SK-N-SH treated with all-trans-retinoic acid at 6 μM for 48 hours (cell line): ENCODE measurements around the gene GZMM.

Source experiments
- ATAC-seq: fragments of 200-7000 bp; cut with Tn5 transposase; 3 replicates; pipeline ENCODE4 v1.9.1; 2020; ENCODE audit warnings: mild to moderate bottlenecking, moderate library complexity
- ARNTL ChIP-seq: fragments of 450-650 bp; formaldehyde crosslinking; IDR thresholded peaks from 2 replicates; pipeline ENCODE4 v1.5.0; 2020; ENCODE audit warnings: low read depth, mild to moderate bottlenecking, moderate library complexity, borderline replicate concordance
- CREB5 ChIP-seq: fragments of 250-450 bp; sonication (Bioruptor Pico); IDR thresholded peaks from 2 replicates; pipeline ENCODE4 v1.5.1; 2020; ENCODE audit warnings: low read depth, mild to moderate bottlenecking, moderate library complexity
- CSDC2 ChIP-seq: fragments of 250-450 bp; sonication (Bioruptor Pico); IDR thresholded peaks from 2 replicates; pipeline ENCODE4 v1.5.0; 2020; ENCODE audit warnings: mild to moderate bottlenecking, moderate library complexity
- CSRNP3 ChIP-seq: fragments of 250-450 bp; sonication (Bioruptor Pico); IDR thresholded peaks from 2 replicates; pipeline ENCODE4 v1.5.1; 2021; ENCODE audit warnings: mild to moderate bottlenecking, moderate library complexity
- ESRRG ChIP-seq: fragments of 250-450 bp; sonication (Bioruptor Pico); IDR thresholded peaks from 2 replicates; pipeline ENCODE4 v1.6.1; 2021; ENCODE audit warnings: mild to moderate bottlenecking
- GLIS3 ChIP-seq: fragments of 250-450 bp; sonication (Bioruptor Pico); IDR thresholded peaks from 2 replicates; pipeline ENCODE4 v1.5.0; 2020; ENCODE audit warnings: mild to moderate bottlenecking, moderate library complexity
- ISL1 ChIP-seq: fragments of 250-450 bp; sonication (Bioruptor Pico); IDR thresholded peaks from 2 replicates; pipeline ENCODE4 v2.1.2; 2022; ENCODE audit warnings: mild to moderate bottlenecking, moderate library complexity
- OSR1 ChIP-seq: fragments of 250-450 bp; sonication (Bioruptor Pico); IDR thresholded peaks from 2 replicates; pipeline ENCODE4 v1.8.0; 2022; ENCODE audit warnings: moderate library complexity, mild to moderate bottlenecking, inconsistent platforms
- PATZ1 ChIP-seq: fragments of 250-450 bp; sonication (Bioruptor Pico); IDR thresholded peaks from 2 replicates; pipeline ENCODE4 v1.8.0; 2020; ENCODE audit warnings: mild to moderate bottlenecking, moderate library complexity, borderline replicate concordance
- POU6F1 ChIP-seq: fragments of 250-450 bp; sonication (Bioruptor Pico); IDR thresholded peaks from 2 replicates; pipeline ENCODE4 v1.8.0; 2021; ENCODE audit warnings: low read depth, mild to moderate bottlenecking, moderate library complexity, borderline replicate concordance
- PPARA ChIP-seq: fragments of 250-450 bp; sonication (Bioruptor Pico); IDR thresholded peaks from 2 replicates; pipeline ENCODE4 v1.5.0; 2020; ENCODE audit warnings: mild to moderate bottlenecking, borderline replicate concordance
- SNAI2 ChIP-seq: fragments of 250-450 bp; sonication (Bioruptor Pico); IDR thresholded peaks from 2 replicates; pipeline ENCODE4 v1.5.0; 2020; ENCODE audit warnings: mild to moderate bottlenecking, moderate library complexity
- TOX ChIP-seq: fragments of 250-450 bp; sonication (Bioruptor Pico); IDR thresholded peaks from 2 replicates; pipeline ENCODE4 v1.8.0; 2021; ENCODE audit warnings: mild to moderate bottlenecking, moderate library complexity, borderline replicate concordance
- TSHZ2 ChIP-seq: fragments of 250-450 bp; sonication (Bioruptor Pico); IDR thresholded peaks from 2 replicates; pipeline ENCODE4 v1.5.0; 2020; ENCODE audit warnings: mild to moderate bottlenecking, moderate library complexity
- ZC3H10 ChIP-seq: fragments of 250-450 bp; sonication (Bioruptor Pico); IDR thresholded peaks from 2 replicates; pipeline ENCODE4 v1.5.1; 2021; ENCODE audit warnings: mild to moderate bottlenecking, moderate library complexity
- ZFP3 ChIP-seq: fragments of 250-450 bp; sonication (Bioruptor Pico); IDR thresholded peaks from 2 replicates; pipeline ENCODE4 v1.5.0; 2020; ENCODE audit warnings: mild to moderate bottlenecking, moderate library complexity
- ZFP30 ChIP-seq: fragments of 450-650 bp; formaldehyde crosslinking; IDR thresholded peaks from 2 replicates; pipeline ENCODE4 v1.5.0; 2022; ENCODE audit warnings: mild to moderate bottlenecking, moderate library complexity
- ZNF565 ChIP-seq: fragments of 450-650 bp; formaldehyde crosslinking; conservative IDR thresholded peaks from 2 replicates; pipeline ENCODE4 v1.5.0; 2020; ENCODE audit warnings: low read depth, mild to moderate bottlenecking, moderate library complexity
- ZNF70 ChIP-seq: fragments of 450-650 bp; formaldehyde crosslinking; IDR thresholded peaks from 2 replicates; pipeline ENCODE4 v1.5.0; 2020; ENCODE audit warnings: mild to moderate bottlenecking, moderate library complexity
- ZNF8 ChIP-seq: fragments of 450-650 bp; formaldehyde crosslinking; IDR thresholded peaks from 2 replicates; pipeline ENCODE4 v1.5.0; 2020; ENCODE audit warnings: mild to moderate bottlenecking, moderate library complexity

Gene GZMM

GRCh38 chr19:594265-594870 is 50.5 kb downstream of the GZMM start:
- no peak for TF ChIP-seq ZNF70 (CRISPR knock-in tag)
- no peak for TF ChIP-seq POU6F1
- TF ChIP-seq SNAI2 (CRISPR knock-in tag) = no peak
- TF ChIP-seq GLIS3 (CRISPR knock-in tag) = no peak
- no peak for TF ChIP-seq TSHZ2 (CRISPR knock-in tag)
- ATAC-seq = no peak

- TF ChIP-seq ZNF8 (CRISPR knock-in tag) = no peak
- no peak for TF ChIP-seq ZFP3 (CRISPR knock-in tag)
- TF ChIP-seq ESRRG (CRISPR knock-in tag) = no peak
- no peak for TF ChIP-seq PATZ1 (CRISPR knock-in tag)
- TF ChIP-seq PPARA = no peak
- no peak for TF ChIP-seq CSRNP3 (CRISPR knock-in tag)
- TF ChIP-seq CSDC2 (CRISPR knock-in tag) = no peak
- no peak for TF ChIP-seq TSHZ2 (CRISPR knock-in tag)
- TF ChIP-seq OSR1 (CRISPR knock-in tag) = no peak
- no peak for TF ChIP-seq ZFP30 (CRISPR knock-in tag)
- no peak for TF ChIP-seq CREB5 (CRISPR knock-in tag)
- TF ChIP-seq POU6F1 = no peak
- TF ChIP-seq ZC3H10 (CRISPR knock-in tag) = no peak
- TF ChIP-seq GLIS3 (CRISPR knock-in tag) = no peak
- no peak for TF ChIP-seq TOX (CRISPR knock-in tag)
- TF ChIP-seq ZNF565 (CRISPR knock-in tag) = no peak
- TF ChIP-seq ISL1 (CRISPR knock-in tag) = no peak
- no peak for TF ChIP-seq ARNTL (CRISPR knock-in tag)
- ATAC-seq = no peak
Observed at GRCh38 chr19:595326-596262, 51.7 kb downstream of the GZMM start.
